Astrocyte of the cerebellum (primary cell): ENCODE data around the gene RALA.
"Not testable (repeated sequence)": the region's sequence is repeated elsewhere in the genome, so short reads cannot be mapped to it uniquely, and the experiment has no call there.

Experiments used
- DNase-seq: peaks from one replicate; pipeline ENCODE4 v3.0.0-alpha.2; 2011; ENCODE audit warnings: low read depth
- H3K4me3 ChIP-seq: 2 replicates; pipeline ENCODE4 v1.5.1; 2011; ENCODE audit warnings: mild to moderate bottlenecking, low read depth, low read length, moderate library complexity
- in situ Hi-C: cut with HindIII; loops from 2 replicates; pipeline ENCODE4 v1.10.0; 2017; ENCODE audit warnings: low sequenced_read_pairs
- TF ChIP-seq, protein P1 (sequence below): IDR thresholded peaks from 2 replicates; pipeline ENCODE4 v1.5.1; 2012; ENCODE audit warnings: low read length, low read depth, moderate library complexity, mild to moderate bottlenecking; ENCODE audit errors: missing control alignments

RALA gene

DNA sequence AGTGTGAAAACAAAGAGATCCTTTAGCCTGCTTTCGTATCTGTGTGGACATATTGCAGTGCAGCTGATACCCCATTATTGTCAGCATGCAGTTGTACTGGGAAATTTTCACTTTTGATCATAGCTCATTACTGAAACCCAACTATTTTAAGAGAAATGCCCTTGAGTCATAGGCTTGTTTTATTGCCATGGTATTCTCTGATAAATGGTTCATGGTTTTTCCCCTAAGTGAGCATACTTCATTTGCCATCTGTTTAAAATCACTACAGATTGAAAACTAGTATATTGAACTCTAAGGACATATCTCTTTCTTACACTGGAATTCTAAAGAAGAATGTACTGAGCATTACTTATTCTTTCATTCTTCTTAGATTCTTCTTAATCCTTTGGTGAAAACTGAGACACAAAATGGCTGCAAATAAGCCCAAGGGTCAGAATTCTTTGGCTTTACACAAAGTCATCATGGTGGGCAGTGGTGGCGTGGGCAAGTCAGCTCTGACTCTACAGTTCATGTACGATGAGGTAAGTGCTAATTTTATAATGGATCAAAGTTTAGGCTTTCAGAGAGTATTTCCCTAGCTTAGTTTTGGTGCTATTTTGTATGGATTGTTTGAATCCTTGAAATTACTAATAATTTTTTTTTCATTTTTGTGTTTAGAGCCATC, 63.0 kb downstream of the RALA start:
- in situ Hi-C loops, result no loop called here
- TF ChIP-seq, protein P1, sequence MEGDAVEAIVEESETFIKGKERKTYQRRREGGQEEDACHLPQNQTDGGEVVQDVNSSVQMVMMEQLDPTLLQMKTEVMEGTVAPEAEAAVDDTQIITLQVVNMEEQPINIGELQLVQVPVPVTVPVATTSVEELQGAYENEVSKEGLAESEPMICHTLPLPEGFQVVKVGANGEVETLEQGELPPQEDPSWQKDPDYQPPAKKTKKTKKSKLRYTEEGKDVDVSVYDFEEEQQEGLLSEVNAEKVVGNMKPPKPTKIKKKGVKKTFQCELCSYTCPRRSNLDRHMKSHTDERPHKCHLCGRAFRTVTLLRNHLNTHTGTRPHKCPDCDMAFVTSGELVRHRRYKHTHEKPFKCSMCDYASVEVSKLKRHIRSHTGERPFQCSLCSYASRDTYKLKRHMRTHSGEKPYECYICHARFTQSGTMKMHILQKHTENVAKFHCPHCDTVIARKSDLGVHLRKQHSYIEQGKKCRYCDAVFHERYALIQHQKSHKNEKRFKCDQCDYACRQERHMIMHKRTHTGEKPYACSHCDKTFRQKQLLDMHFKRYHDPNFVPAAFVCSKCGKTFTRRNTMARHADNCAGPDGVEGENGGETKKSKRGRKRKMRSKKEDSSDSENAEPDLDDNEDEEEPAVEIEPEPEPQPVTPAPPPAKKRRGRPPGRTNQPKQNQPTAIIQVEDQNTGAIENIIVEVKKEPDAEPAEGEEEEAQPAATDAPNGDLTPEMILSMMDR, result no peak
- no peak for DNase-seq
- no peak overlapping the region for H3K4me3 ChIP-seq

DNA sequence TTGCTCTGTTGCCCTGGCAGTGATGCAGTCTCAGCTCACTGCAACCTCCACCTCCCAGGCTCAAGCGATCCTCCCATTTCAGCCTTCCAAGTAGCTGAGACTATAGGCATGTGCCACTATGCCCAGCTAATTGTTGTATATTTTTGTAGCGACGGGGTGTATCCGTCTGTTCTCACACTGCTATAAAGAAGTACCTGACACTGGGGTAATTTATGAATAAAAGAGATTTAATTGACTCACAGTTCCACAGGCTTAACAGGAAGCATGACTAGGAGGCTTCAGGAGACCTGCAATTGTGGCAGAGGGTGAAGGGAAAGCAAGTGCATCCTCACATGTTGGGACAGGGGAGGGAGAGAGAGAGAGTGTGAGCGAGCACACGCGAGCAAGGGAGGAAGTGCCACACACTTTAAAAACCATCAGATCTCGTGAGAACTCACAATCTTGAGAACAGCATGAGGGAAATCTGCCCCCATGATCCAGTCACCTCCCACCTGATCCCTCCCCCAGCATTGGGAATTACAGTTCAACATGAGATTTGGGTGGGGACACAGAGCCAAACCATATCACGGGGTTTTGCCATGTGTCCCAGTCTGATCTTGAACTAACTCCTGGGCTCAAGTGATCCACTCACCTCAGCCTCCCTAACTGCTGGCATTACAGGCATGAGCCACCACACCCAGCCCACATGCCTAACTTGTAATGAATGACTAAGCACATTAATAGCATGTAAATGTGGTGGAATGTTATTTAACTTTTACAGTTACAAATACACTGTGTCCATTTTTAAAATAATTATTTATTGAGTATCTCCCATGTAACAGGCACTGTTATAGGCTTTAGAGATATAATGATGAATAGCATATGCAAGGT, 65.5 kb downstream of the RALA start:
- TF ChIP-seq, protein P1, result no peak
- H3K4me3 ChIP-seq, result no peak overlapping the region
- no peak for DNase-seq
- in situ Hi-C loops, result no loop called here

DNA sequence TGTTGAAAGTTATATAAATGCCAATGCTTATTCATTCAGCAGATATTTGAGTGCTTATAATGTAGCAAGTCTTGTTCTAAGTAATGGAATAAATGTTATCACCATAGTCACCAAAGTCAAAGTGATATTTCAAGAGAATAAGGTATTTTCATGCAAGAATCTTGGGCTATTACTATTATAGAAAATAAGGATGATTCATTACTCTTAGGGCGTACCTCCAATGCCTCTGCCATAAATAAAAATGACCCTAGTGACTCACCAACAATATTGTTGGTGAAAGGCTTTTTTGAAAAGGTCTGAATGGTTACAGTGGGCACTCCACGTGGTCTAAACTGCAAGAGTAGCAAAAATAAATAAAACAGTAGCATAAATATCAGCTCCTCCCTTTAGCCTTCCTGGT, 68.4 kb downstream of the RALA start:
- in situ Hi-C loops, result no loop called here
- no peak overlapping the region for H3K4me3 ChIP-seq
- DNase-seq, result peak; percentile 13
- TF ChIP-seq, protein P1, result no peak

DNA sequence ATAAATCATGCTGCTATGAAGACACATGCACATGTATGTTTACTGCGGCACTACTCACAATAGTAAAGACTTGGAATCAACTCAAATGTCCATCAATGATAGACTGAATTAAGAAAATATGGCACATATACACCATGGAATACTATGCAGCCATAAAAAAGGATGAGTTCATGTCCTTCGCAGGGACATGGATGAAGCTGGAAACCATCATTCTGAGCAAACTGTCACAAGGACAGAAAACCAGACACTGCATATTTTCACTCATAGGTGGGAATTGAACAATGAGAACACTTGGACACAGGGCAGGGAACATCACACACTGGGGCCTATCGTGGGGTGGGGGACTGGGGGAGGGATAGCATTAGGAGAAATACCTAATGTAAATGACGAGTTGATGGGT, 69.7 kb downstream of the RALA start:
- DNase-seq, H3K4me3 ChIP-seq, in situ Hi-C loops: not testable (repeated sequence)

DNA sequence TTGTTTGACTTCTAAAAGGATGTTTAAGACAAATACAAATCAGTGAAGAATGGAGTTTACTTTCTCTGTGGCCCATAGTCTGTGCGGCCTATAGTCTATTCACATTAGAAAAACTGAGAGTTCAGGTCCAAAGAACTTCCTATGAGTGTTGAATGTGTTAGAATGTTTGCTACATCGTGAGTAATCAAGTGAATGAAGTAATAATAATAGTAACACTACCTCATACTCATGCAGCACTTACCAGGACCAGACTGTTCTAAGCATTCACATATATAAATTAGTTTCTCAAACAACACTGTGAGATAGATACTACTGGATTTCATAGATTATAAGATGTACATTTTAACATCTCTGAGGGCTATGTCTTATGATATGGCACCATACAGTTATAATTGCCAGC, 70.4 kb downstream of the RALA start:
- TF ChIP-seq, protein P1, result no peak
- in situ Hi-C loops, result no loop called here
- no peak overlapping the region for H3K4me3 ChIP-seq
- no peak for DNase-seq

DNA sequence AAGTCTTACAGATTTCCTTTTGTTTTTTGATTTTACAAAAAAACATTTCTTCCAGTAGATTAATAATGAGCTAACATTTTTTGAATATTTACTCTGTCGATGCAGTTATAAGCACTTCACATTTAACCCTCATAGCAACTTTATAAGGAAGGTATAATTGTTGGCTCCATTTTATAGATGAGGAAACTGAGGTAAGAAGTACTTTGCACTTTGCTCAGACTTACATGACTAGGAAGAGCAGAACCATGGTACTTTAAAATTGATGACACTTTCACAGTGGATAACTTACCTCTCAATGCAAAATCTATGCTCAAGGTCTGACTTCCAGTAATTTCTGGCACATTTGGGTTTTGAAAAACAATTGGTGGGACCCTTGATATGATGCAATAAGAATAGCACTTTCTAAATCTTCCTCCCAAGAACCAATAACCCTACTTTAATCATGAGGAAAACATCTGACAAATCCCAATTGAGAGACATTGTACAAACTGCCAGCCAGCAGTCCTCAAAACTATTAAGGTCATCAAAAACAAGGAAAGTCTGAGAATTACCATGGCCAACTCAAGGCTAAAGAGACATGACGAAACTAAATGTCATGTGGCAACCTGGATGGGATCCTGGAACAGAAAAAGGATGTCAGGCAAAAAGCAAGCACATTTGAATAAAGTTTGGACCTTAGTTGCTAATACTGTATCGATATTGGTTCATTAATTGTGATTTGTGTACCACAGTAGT, 72.6 kb downstream of the RALA start:
- H3K4me3 ChIP-seq, result no peak overlapping the region
- in situ Hi-C loops, result no loop called here
- no peak for DNase-seq
- TF ChIP-seq, protein P1, result no peak
